GM21737 (cell line): Measurements from ENCODE around the gene MOSMO.
A peak's percentile ranks its signal among the peaks of the same experiment; 100 is the strongest.

ENCODE experiments used
- ATAC-seq: cut with Tn5 transposase; IDR thresholded peaks from one replicate; pipeline ENCODE4 v1.9.1; 2021; ENCODE audit warnings: mild to moderate bottlenecking, moderate library complexity; ENCODE audit not compliant: unreplicated experiment

Gene MOSMO

DNA sequence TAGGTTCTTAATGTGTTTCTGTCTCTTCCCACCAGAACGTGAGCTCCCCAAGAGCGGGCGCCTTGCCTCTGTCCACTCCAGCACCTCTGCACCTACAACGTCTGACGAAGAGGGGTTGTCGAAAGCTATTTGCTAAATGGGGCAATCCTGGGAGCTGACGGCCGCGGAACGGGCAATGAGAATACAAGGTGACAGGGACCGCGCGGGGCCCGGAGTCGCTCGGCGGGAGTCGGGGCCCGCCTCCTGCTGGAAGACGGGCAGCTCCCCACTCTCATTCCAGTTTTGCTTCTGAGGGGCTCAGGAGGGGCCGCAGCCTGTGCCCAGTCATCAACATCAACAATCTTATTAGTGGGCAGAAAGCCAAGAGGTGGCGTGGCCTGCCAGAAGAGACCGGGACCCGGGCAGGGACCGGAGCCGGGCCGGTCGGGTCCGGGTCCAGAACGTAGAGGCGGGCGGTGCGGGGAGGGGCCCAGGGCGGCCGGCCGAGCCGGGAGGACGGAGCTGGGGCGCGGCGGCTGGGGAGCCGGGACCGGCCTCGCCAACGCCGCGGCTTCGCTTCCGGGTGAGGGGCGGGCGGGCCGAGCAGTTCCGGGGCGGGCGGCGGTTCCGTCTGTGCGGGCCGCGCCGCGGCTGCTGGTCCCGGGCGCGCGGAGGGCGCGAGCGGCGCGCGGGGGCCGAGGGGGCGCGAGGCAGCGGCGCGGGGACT is at the start of gene MOSMO:
Gene MOSMO, plus strand, starts transcription at position 603 of the 706 bp plus-strand sequence. CDS start 191 bp downstream, outside the sequence.
- ATAC-seq: peak; percentile 57

DNA sequence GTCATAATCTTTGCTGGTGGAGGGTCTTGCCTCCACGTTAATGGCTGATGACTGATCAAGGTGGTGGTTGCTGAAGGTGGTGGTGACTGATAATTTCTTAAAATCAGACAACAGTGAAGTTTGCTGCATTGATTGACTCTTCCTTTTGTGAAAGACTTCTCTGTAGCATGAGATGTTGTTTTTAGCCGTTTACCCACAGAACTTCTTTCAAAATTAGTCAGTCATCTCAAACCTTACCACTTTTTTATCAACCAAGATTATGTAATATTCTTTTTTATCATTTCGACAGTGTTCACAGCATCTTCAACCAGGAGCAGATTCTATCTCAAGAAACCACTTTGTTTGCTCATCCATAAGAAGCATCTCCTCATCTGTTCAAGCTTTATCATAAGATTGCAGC is 48.9 kb upstream of the MOSMO start:
- ATAC-seq: no peak

DNA sequence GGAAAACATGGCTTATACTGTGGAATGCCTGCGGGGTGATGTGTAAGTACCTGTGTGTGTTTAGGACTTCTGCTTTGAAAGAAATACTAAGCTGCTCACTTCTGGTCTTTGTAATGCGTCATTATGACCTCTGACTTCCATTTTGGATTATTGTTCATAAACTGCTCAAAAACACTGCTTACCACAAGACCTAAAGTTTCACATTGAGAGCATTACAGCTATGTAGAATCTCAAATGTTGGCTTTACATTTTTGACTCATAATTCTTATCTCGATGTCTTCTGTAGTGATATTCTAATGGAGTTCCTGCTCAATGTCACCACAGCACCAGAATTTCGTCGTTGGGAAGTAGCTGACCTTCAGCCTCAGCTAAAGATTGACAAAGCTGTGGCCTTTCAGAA is 45.4 kb upstream of the MOSMO start:
- ATAC-seq: no peak

DNA sequence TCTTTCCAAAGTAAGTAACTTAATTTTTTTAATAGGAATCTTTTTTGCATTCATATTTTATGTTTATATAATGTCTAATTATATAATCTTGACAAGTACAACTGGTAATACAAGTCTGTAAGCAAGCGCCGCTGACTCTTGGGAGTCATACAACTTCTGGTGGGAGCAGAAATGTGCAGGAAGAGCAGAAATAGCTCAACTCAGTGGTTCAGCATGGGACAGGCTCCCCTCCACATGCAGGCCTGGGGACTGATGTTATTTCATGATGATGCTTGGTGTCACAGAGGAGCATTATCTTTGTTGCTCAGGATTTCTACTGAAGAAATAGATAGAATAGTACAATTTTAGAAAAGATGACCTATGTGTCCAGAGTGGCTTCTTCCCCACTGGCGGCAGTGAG is 44.0 kb upstream of the MOSMO start:
- no peak for ATAC-seq

DNA sequence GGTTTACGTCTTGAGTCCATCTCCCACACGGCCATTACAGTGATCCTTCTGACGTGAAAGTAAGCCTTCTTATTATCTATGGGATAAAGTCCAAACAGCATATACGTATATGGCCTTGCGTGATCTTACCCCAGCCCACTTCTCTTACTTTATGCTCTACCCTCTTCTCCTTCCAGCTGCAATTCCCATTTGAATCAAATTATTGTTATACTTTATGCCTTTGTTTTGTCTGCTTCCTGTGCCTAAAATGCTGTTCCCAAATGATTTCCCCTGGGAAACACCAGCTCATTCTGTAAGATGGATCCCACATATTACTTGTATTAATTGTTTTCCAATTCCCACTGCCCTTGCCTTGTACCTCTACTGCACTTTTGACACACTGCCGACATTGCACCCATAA is 43.6 kb upstream of the MOSMO start:
- no peak for ATAC-seq

DNA sequence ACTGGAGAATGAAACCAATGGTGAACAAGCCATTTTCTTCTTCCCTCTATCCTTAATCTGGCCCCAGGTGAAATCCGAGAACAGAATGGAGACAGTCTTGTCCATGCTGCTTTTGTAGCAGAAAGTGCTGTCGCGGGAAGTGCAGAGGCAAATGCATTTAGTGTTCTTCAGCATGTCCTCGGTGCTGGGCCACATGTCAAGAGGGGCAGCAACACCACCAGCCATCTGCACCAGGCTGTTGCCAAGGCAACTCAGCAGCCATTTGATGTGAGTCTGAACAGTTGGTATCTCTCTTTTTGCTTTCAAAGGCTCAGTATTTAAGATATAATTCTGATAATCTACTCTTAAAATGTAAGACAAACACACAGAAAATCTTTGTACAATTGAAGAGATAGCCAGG is 36.1 kb upstream of the MOSMO start:
- ATAC-seq: no peak

DNA sequence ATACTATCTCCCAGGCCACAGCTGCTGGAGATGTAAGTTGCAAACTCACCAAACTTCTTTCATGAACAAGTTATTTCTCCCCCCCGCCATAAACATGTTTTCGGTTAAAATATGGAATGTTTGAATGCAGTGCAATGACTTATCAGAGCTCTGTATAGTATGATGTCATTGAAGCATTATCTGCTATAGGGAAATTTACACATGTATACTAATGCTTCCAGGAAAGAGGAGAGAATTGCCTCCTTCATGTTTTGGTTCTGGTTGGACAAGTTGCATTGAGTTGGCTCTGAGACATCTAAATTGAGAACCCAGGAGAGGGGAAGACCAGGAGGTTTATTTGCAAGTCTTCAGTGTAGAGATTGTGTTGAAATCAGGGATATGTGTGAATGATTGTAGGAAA is 34.0 kb upstream of the MOSMO start:
- no peak for ATAC-seq

DNA sequence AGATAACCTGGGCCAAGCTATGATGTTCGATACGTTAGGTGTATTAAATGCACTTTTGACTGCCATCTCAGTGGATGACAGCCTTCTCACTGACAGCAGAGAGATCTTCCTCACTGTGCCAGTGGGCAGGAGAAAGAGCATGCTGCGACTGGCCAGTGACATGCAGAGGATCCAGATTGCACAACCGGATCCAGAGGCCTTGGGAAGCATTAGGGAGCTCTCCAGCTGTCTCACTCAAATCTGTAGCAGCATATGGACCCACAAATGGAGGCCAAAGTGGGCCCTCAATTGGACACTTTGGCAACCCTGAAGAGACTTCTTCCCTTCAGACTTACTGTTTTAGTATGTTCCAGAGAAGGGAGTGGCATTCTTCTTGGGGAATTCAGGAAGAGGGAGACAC is 27.9 kb upstream of the MOSMO start:
- ATAC-seq: no peak

DNA sequence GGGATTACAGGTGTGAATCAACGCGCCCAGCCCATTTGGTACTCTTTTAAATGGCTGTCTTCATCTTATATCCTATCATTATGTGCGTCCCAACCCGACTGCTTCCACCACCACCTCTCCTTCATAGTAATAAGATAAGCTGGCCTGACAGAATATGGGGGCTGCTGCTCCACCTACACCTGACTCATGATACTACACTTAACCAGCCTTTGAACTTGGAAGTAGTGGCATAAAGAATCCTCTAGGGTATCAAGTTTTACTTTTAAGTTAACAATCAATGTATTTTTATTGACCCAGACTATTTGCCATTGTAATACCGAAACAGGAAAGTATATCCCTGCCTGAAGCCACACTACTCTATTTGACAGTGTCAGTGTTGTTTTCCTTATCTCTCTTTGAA is 25.8 kb upstream of the MOSMO start:
- ATAC-seq: no peak

DNA sequence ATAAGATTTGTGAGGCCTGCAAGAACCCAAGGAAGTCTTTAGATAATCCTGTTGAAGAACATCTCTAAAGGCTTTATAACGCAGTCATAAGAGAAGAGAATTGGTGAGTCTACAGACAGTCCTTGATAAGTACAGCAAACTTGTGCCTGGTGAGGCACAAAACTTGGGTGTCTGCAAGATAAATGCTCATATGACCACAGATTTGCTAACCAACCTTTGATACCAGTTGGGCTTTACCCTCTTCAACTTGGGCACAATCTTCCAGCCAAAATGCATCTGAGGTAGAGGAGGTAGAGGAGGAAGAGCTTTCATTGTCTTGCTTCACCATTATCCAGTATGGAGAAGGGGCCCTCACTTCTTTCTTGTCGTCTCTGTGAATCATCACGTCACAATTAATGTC is 23.8 kb upstream of the MOSMO start:
- no peak for ATAC-seq

DNA sequence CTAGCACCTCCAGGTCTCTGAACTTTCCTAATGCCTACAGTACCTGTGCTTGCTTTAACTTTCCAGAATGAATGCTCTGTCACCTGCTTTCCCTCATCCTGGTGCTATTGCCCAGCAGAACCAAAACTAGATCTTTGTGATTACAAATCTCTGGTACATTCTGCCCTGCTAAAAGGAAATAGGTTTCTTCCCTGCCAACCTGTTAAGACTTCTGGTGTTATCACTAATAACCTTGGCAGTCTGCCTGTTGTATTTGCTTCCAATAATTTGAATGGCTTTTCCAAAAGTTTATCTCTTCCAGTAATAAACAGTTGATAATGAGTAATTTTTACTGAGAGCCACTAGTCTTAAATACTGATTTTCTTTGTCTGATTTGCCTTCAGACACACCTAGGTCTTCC is 22.4 kb upstream of the MOSMO start:
- ATAC-seq: no peak

DNA sequence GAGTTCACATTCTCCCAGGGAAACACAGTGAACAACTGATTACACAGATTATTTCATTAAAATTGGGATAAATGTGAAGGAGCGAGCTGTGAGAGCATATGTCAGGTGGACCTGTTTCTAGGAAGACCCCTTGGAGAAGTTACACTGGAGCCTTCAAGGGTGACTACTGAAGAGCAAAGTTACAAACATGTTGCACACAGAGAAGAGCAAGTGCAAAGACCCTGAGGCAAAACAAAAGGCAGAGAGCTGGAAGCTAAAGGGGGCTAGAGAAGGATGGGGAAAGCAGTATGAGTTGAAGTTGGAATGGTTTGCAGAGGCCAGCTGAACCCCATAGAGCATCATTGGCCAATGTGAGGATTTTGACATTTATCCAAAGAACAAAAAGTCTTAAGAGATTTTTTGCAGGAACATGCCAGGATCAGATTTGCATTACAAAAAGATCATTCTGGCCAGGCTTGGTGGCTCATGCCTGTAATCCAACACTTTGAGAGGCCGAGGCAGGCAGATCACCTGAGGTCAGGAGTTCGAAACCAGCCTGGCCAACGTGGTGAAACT is 21.1 kb upstream of the MOSMO start:
- no peak for ATAC-seq

DNA sequence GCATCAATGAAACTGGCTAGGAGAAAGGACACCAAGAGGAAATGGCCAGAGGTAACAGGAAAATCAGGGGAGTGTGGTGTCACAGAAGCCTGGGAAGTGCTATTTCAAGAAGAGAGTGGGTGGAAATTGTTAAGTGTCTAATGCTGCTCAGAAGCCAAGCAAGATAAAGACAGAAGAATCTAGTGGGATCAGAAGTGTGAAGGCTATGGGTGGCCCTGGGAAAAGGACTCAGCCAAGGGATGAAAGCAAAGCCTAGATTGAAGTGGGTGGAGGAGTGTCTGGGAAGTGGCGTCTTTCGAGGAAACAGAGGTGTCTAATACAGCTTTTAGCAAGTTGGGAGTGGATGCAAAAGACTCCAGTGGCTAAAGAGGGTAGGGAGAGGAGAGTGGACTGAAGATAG is 20.4 kb upstream of the MOSMO start:
- ATAC-seq: no peak

DNA sequence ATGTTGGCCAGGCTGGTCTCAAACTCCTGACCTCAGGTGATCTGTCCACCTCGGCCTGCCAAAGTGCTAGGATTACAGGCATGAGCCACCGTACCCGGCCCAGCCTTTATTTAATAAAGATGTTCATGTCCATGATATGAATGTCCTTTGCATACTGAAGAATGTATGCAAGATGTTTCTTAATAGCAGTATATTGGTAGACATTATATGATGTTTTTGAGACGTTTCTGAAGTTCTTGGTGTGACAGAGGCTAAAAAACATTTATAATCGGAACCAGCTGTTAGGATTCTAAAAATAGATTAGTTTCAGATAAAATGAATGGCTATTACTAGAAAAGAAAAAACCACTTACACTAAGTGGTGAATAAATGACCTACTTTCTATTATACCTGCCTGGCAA is 18.8 kb upstream of the MOSMO start:
- no peak for ATAC-seq

DNA sequence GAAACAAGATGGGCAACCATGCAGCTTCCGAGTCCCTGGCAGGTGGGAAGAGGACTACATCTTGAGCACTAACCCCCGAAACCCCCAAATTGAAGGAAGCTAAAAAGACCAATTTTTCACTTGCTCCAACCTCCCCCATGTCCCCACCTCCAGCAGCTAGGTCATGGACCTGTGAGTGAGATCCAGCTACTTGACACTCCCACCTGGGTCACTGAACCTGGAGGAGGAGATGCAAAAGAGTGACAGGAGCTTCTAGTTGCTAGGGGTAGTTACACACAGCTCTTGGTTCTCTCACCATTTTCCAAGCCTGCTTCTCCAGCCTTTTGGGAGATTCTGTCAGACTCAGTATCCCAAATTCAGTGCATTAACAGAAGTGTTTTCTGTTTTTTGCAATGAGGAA is 18.2 kb upstream of the MOSMO start:
- no peak for ATAC-seq

DNA sequence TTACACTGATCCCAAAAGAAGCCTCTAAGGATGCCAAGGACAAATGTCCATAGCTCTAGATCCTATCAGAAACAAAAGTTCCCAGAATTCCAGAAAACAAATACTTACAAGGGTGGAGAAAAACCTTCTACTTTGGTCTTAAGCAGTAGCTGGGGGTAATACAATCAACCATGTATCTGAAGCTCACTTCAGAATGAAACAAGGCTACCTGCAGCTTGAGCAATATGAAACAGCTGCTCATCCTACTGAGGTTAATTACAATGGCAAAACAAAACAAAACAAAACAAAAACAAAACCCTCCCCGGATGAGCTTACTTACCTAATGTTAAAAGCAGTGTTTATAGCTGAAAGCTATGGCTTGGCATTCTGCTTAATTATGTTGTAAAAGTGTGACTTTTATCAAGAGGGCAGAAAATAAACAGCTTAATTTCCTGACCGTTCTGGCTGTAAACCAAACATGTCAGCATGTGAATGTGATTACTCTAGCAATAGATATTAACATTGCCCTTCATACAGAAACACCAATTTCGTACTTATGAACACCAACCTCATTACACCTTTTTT is 17.4 kb upstream of the MOSMO start:
- no peak for ATAC-seq

DNA sequence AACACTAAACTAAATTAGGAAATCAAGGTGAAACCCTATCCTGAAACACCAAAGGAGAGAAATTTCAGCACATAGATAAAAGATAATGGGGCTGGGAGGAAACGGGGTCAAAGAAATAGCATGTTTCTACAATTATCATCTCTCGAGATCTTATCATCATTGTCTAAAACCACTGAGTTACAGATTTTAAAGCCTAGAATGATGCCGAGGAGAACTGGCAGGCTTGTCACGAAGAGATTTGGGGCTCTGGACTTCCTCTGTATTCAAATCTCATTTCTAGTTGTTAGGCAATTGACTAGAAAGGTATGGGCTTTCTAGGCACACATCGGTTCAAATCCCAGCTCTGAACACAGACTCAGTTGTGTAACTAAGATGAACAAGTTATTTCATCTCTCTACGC is 16.3 kb upstream of the MOSMO start:
- no peak for ATAC-seq

DNA sequence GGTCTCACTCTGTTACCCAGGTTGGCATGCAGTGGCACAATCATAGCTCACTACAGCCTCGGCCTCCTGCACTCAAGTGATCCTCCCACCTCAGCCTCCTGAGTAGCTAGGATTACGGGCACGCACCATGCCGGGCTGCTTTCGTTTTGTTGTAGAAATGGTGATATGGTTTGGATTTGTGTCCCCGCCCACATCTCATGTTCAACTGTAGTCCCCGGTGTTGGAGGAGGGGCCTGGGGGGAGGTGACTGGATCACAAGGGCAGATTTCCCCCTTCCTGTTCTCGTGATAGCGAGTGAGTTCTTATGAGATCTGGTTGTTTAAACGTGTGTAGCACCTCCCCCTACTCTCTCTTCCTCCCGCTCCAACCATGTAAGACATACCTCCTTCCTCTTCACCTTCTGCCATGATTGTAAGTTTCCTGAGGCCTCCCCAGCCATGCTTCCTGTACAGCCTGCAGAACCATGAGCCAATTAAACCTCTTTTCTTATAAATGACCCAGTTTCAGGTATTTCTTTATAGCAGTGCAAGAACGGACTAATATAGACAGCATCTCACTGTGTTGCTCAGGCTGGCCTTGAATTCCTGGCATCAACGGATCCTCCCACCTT is 12.9 kb upstream of the MOSMO start:
- no peak for ATAC-seq

DNA sequence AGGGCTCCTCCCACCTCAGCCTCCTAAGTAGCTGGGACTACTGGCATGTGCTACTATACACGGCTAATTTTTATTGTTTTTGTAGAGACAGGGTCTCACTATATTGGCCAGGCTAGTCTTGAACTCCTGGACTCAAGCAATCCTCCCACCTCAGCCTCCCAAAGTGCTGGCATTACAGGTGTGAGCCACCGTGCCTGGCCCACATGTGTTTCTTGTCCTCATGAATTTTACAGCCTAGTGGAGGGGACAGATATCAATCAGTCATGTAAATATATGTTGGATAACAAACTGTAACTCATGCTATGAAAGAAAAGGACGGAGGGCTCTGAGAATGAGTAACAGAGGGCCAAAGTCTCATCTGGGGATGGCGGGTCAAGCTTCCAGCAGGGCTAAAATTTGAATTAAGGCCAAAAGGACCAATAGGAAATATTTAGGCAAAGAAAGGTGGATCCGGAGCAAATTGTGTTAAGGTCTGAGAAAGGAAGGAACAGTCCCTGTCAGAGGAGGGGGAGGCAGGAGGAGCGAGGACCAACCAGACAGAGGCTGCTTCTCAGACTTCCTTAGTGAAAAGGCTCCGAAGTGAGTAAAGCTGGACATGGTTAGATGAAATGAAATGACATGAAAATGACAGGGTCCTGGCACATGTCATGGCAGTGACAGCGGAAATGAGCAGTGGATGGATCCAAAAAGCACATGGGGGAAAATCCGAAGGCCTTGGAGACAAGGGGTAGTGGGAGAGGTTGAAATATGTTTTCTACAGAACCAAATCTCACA is 10.8 kb upstream of the MOSMO start:
- ATAC-seq: no peak

DNA sequence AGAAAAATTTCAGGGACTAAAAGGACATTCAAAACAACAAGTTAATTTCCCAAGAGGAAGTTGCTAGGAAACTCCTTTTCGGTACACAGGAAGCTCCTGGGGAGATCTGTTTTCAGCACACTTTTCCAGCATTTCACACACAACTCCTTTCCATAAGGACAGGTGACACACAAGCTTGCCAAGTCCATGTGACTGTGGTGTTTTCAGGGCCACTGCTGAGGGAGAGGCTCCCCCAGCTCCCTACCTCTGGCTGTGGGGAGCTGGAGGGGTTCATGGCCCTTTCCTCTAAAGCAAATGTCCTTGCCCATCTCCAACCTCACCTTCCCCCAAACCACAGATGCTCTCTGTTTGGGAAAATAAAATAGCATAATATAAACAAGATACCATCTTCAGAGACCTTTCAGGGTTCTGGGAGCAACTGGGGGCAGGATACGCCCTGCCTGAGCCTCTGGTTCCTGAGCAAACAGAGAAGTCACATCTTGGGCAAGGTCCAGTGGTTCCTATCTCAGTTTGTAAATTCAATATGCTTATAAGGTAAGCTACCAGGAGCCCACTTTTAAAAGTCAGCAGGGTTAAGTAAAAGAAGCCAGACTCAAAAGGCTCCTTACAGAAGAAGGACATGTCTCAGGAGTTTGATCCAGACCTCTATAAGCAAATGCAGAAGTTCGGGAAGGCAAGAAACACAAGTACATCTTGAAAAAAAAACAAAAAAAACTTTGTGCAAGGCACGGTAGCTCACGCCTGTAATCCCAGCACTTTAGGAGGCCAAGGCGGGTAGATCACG is 10.0 kb upstream of the MOSMO start:
- no peak for ATAC-seq

DNA sequence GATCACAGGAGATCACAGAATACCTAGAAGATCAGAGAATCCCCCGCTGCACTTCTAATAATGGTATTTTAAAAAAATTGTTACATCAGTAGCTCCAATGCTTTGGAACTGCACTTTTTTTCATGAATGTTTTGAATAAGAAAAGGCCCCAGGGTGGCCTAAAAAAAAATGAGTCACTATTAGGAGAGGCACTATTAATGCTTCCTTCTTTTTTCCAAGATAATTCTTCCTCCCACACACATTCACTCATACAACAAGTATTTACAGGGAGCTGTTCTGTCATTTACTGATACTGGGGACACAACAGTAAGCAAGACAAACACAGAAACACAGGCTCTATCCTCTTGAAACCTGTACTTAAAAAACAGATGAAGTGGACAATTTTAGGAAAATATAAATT is 6.3 kb upstream of the MOSMO start:
- ATAC-seq: no peak
